DMS53 (cell line): ENCODE results near the gene KCNMA1.
A peak's percentile ranks its signal among the peaks of the same experiment; 100 is the strongest.

Experiments used
- DNase-seq: peaks from one replicate; lab custom pipeline; 2025; lab: John Stamatoyannopoulos, UW

Gene KCNMA1

DNA sequence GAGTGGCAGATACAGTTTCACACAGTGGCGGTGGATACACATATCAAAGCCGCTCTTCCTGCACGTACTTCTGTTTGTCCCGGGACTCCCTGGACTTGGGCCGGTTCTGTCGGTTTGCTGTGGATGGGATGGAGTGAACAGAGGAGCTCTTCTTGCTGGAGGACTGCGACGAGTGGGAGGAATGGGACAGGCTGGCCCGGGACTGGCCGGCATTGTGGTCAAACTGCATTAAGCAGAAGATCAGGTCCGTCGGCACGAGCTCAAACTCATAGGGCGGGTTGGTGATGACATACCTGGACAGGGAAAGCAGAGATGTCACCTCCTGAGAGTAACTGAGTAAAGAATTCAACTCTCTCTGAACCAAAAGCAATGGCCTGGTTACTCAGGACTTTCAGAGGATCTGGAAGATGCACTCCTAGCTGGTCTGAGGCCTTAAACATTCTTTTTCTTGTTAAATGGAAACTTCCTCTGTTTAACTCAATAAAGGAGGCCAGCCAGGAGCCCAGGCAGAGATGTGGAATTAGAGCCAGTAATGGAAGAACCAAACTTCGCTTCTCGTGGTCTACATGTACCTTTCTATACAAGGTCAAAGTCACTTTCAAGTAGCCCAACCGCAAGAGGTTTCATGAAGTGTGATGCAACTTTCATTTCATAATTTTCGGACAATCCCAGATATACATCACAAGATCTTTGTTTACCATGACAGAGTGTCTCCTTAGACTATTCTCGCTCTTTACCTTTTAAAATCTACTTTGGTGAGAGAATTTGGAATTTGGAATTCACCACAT is 750.2 kb downstream of the KCNMA1 start:
- DNase-seq, result no peak

DNA sequence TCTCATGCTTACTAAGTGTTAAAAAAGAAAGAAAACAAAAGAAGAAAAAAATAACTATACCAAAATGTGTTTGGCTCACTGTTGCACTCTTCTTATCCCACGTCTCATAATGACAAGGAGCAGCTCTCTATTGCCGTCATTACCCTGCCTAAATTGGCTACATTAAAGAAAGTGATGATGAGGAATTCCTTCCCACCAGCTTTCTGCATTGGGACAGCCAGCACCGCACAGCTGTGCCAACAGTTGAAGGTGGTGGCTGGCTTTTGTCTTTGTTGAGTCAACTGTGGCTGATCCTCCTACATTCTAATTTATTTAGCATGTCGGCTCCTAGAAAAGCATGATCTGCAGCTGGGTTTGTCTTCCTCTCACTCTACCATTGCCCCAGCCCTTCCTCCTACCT is 751.8 kb downstream of the KCNMA1 start:
- peak; percentile 35 for DNase-seq

DNA sequence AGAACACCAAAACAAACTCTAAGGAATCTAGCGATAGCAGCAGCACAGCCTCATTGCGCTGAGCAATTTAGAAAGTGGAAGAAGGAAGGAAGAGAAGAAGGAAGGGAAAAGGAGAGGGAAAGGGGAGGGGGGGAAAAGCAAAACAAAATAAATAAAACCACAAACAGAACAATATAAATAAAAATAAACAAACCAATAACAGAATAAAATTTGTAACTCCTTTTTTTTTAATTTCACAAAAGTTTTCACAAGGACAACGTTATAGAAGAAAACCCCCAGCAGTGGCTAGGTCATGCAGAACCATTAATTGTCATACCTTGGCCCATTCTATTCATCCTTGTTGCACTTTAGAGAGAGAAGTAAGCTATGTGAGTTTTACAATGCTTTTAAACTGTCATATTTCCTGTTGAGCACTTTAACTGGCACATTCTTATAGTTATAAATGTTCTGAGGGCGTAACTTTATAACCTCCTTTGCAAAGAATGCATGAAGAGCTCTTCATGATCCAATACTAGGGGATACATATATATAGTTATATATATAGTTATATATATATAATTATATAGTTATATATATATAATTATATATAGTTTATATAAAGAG is 752.8 kb downstream of the KCNMA1 start:
- no peak for DNase-seq

DNA sequence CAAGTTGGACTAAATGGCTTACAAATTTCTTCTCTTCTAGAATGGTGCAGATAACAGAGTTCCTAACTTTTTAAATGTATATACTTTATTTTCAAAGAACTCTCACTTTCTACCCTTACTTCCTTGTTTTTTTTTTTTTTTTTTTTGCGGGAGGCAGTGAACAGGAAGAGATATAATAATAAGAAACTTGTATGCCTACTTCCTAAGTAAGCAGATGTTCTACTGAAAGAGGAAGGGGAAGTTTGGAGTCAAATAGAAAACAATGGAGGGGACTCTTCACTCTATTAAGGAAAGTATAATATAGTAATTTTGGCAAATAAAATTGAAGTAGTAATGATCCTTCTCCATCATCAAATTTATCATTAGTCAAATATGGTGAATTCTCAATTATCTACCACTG is 754.0 kb downstream of the KCNMA1 start:
- no peak for DNase-seq

DNA sequence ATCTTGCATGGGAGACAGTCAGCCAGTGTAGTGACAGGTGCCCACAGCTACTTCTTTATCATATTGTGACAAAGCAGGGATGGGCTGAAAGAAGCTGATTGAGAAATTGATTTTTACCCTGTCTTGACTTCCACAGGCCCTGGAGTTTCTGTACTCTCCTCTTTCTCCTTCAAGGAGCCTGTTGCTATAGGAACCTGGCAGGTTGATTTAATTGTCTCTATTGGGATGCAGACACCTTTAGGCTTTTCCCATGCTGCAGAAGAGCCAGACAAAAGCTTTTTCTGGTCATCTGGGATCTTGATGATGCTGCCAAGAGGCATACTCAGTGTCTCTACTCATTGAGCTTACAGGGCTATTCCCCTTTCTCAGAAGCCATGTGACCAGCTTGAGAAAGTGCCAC is 754.8 kb downstream of the KCNMA1 start:
- DNase-seq, result no peak

DNA sequence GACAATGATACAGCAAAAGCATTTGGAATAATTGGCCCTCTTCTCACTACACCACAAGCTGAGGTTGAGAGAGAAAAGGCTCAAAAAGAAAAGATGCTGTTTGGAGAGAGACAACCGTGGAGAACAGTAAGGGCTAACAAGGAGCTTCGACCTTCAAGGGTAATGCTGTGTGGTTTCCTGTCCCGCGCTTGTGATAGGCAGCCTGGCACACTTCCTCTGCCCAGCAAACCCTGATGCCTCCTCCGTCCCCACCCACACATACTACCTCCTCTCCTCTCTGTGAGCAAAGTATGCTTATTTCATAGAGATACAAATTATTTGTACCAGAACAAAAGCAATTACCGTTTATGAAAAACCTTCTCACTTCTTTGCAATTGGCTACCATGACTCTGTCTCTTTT is 755.4 kb downstream of the KCNMA1 start:
- no peak for DNase-seq

DNA sequence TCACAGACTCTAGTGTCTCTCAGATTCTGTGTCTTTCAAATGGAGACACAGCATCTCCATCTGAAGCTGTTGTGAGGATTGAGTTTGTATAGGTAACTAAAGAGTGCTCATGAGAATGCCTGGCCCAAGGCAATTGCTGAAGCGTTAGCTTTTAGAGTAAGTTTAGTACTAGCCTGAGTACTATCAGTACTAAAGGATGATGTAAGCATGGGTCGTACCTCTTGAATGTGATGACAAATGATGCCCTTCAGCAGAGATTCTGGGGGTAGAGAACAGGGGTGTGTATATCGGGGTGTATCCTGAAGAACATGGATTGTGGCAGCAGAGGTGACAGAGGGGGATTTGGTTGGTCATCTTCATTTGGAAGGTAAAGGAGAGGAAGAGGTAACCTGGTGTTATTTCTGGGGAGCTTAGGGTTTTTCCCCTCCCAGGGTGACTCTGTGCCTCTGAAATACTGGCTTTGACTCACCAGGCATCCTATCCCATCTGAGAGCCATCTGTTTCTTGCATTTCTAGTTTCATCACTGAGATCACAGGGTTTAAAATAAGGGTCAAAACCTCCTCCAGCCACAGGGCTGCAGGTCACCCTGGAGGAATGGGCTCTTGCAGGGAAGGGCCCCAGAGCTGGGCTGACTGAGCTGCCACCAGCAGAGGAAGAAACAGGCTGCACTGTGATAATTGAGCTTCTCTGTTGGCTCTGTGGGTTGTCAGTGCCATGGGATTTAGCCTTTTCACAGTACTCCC is 756.0 kb downstream of the KCNMA1 start:
- DNase-seq, result no peak

DNA sequence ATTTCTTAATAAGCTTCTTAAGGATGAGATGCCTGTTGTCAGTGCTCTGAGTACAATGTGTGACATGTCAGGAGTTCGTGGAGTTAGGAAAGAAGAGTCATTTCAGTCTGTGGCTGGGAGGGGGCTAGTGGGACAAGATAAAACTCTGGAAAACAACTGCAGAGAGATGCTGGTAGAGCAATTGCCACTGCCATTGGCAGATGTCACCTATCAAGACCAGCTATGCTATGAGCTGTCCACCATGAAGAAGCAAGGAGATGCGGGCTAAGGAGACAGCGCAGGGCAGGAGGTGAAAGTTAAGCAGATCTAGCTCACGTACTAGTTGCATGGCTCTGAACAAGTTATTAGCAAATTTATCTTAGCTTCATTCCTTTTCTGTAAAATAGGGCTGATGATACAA is 756.7 kb downstream of the KCNMA1 start:
- DNase-seq, result no peak

DNA sequence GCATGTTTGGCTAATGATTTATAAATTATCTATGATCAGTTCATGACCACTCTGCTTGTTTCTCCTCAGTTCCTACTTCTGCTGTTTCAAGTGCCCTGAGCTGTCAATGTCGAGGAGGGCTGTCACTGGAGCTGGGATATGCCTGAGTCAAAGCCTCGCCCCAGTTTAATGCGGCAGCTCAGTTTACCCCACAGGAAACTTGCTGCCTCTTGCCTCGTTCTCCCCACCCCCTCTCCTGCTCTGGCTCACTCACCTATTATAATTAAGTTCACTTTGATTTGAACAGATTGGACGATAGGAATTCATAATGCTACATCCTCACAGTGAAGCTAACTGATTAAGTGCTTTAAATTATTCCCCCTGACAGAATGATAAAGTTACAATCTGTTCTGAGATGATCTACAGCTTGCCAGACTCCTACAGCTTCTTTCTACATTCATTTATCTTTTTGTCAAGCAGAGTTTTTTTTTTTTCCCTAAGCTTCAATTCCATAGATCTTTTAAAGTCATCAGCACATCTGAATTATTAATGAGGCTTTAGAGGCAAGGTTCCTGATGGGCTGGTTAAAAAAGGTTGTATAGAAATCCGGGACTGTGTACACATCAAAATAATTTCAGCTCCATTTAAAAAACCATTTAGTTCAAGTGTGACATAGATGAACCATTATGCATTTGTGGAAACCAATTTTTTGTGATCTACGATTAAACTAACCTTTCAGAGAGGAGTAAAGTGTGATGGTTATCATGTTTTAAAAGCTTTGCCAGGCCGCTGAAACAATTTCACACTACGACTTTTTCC is 758.3 kb downstream of the KCNMA1 start:
- DNase-seq, result no peak

DNA sequence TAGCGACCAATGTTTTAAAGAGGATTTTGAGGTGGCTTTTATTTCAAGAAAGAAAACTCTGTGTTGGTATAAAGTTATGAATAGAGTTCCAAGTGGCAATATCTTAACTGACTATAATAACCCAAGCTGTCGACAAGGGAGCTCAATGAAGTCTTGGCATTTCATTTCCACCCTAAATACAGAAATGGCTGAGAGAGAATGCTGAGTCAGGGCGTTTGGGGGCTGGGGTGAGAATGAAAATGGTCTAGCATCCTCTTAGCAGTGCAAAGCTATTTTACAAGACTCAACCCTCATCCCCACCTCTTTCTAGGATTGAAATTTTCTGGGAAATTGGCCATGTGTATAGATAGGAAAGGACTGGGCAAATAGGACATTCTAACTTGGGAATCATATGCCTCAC is 759.1 kb downstream of the KCNMA1 start:
- no peak for DNase-seq

DNA sequence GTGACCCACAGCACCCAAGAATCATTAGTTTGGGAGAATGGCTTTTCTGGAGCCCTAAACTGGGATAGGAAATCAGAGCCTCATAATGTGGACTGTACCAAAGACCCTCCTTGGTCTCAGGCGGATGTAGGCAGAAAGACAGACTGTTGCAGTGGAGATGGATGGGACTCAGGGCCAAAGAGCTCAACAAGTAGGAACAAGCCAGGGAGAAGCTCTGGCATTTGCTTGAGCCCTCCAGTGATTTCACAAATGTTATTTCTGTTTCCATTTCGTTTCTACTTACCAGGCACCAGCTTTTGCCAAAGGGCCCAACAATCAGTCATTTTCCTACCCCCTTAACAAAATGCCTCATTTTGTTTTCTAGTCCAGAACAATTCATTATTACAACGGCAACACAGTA is 762.7 kb downstream of the KCNMA1 start:
- no peak for DNase-seq

DNA sequence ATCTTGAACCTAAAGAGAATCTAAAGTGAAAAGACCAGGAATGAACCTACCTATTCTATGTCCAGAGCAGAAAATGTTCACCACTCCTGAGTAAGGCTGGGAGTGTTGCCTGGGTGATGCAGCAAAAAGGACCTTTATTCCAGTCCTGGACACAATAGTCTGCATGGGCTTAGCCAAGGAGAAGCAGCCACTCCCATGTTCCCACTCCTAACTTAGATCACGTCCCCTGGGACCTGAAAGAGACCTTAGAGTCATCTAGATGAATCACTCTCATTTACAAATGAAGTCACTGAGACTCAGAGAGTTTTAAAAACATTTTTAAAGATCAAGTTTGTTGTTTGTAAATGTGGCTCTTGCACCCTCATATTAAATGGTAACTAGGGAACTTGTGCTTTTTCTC is 763.4 kb downstream of the KCNMA1 start:
- DNase-seq, result no peak

DNA sequence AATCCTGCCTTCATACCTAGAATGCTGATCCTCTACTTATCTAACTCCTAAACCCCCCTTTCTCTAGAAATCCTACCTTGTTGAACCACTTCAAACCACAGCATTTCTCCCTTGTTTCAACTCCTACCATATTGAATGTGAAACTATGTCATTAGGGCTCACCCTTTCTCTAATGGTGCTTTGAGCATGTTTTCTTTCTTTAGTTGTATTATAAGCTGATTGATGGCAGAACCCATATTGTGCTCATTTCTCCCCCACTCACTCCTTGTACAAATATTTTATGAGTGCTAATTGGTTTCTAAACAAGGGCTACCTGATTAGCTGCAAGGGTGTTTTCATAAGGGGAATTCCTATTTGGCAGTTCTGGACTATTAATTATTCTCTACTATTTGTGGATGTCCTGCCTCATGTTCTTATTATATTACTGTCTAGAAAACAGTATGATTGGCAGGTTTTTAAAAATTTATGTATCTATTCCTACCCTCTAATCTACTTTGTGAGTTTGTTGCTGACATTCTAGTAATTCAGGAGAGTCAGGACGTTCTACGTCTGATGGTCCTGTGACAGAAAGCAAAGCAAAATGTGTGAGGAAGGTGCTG is 765.8 kb downstream of the KCNMA1 start:
- DNase-seq, result no peak

DNA sequence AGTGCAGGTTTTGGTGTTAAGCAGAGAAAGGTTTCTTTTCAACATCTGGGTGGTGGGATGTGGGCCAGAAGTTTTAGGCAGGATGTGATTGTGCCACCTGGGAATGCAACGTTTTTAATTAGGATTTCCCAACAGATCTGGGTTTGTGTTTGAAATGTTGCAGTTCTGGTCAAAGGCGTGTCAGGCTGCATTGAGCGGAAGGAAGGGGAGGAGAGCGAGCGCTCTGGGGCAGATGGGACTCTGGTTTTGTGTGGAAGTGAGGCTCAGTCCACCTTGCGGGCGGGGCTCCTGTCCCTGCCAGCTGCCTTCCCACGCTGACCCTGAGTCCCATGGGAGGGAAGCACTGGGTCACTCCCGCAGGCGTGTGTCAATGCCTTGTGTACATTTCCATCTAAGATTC is 767.7 kb downstream of the KCNMA1 start:
- DNase-seq, result no peak

DNA sequence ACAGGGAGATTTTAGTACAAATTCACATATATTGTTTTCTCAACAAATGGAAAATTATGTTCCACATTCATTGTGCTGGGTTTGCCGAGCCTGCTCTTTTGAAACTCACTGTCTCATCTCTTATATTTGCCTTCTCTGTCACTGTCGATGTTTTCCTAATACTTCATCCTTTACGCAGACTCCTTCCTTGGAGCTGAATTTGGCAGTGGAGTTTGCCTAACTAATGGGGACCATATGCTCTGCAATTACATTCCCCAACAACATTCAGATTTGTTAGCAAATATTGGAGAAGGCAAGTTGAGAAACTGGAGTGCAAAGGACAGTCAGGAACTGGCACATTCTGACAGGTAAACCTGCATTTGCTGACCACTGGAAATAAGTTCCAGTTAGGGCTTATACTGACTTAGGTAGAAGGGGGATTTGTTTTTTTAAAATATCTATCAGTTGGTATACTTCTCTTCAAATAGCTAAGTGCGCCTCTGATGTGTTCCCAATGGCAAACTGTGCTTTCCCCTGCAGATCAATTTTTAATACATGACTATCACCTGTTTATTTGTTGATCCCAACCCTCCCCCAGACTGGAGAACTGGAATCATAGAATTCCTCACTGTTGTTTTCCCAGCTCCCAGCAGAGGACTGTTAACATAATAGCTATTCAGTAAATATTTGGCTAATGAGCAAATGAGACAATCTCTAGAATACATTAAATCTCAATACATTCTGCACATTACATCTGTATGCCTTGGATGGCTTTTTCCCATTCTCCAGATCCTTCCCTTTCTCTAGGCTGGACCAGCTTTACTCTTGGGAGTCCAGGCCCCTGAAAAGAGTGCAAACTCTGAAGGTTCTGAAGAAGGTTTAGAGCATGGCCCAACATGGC is 769.3 kb downstream of the KCNMA1 start:
- DNase-seq, result peak; percentile 17

DNA sequence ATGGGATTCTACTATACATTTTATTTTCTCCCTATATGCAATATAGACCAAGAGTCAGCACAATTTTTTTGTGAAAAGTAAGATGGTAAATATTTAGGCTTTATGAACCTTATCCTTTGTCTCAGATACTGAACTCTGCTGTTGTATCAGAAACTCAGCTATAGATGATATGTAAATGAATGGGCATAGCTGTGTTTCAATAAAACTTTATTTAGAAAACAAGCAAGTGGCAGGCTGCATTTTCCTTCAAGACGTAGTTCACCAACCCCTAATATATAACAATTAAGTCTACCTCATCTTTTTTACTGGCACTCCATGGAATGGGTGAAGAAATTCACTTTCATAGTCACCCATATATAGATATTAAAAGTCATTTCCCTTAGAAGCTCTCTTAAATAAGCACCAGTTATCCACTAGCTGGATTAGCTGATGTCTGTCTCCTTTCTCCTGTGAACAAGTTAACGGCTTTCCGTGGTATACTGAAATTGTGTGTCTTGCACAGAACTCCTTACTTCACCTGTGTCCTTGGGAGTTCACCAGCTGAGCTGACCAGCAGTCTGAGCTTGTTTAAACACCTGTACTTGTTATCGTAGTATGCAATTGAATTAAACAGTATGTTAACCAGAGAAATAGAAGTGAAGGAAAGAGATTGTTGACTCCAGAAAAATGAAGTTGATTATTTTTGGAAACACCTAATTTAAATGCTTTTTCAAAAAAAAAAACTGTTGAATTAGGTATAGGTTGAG is 770.6 kb downstream of the KCNMA1 start:
- no peak for DNase-seq

DNA sequence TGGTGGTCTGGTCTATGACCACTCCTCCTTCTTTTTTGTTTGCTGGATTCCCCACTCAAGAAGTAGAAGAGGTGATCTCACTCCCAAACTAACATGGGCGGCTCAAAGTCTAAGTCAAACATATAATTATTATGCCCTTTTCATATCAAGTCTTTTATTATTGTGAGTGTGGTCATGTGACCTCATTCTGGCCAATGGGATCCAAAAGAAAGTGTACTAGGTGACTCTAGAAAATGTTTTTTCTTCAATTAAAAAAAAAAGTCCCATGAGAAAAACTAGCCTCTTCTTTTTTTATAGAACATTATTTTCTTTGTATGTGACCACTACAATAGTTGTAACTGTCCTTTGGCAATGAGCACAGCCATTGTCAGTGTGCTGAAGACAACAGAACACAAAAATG is 772.7 kb downstream of the KCNMA1 start:
- DNase-seq, result no peak

DNA sequence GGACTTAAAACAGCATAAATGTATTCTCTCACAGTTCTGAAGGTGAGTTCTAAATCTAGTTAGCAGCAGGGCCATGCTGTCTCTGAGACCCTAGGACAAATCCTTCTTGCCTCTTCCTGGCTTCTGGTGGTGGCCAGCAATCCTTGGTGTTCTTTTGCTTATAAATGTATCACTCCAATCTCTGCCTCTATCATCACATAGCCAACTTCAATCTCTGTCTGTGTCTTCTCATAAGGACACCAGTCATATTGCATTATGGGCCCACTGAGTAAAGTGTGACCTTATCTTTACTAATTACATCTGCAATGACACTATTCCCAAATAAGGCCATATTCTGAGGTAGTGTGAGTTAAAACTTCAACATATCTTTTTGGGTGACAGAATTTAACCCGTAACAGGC is 778.9 kb downstream of the KCNMA1 start:
- DNase-seq, result no peak

DNA sequence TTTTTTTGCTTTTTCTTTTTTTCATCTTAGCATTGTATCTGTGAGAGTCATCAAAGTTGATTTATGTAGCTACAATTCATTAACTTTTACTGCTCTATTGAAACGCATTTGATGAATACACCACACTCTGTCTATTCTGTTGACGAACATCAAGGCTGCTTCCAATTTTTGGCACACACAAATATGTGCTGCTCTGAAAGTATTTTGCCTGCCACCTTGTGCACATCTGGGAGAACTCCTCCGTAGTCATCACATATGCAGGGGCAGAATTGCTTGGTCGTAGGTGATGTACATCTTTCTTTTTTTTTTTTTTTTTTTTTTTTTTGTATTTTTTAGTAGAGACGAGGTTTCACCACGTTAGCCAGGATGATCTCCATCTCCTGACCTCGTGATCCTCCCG is 796.8 kb downstream of the KCNMA1 start:
- DNase-seq, result no peak

DNA sequence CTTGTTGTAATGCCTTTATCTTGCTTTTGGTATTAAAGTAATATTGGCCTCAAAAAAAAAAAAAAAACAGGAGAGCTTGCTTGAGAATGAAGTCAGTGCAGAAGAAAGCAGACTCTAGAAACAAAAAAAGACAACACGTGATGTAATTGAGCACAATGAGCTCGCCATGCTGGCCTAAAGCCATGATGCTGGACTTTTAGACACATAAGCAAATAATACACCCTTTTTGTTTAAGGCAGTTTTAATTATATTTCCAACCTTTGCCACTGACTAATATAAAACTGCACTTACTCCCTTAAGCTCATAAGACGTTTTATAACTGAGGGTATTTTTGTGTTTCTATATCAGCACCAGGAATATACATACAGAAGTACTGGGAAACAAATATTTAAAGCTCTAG is 798.3 kb downstream of the KCNMA1 start:
- no peak for DNase-seq
